GM23338 (cell line): ENCODE data around the gene UPP2. TPM values are rescaled to one million over a fixed set of nuclear protein-coding genes. Genes with fewer than 3 reads are reported as not detected.
A peak's percentile ranks its signal among the peaks of the same experiment; 100 is the strongest.

Experiments used
- ATAC-seq: fragments of 200-7000 bp; cut with Tn5 transposase; 3 replicates; pipeline ENCODE4 v1.9.1; 2020
- DNase-seq: peaks from one replicate; pipeline ENCODE4 v3.0.0-alpha.2; 2015; ENCODE audit warnings: low spot score
- H2AFZ ChIP-seq: fragments of 200-600 bp; sonication (generic); 2 replicates; pipeline ENCODE4 v1.8.0; 2016; ENCODE audit warnings: antibody characterized with exemption, mild to moderate bottlenecking, moderate library complexity
- H3F3A ChIP-seq: fragments of 200-600 bp; sonication (generic); replicated peaks from 2 replicates; pipeline ENCODE4 v1.8.0; 2017; ENCODE audit warnings: antibody characterized with exemption, mixed run types, low read depth
- H3K27ac ChIP-seq: fragments of 200-600 bp; sonication (generic); 2 replicates; pipeline ENCODE4 v1.6.1; 2016; ENCODE audit warnings: low read depth
- H3K27me3 ChIP-seq: fragments of 200-600 bp; sonication (generic); 2 replicates; pipeline ENCODE4 v1.8.0; 2016; ENCODE audit warnings: mild to moderate bottlenecking, mixed run types, moderate library complexity; ENCODE audit not compliant: insufficient read depth
- H3K36me3 ChIP-seq: fragments of 200-600 bp; sonication (generic); 2 replicates; pipeline ENCODE4 v1.8.0; 2016; ENCODE audit warnings: mild to moderate bottlenecking; ENCODE audit not compliant: insufficient read depth
- H3K4me1 ChIP-seq: fragments of 200-600 bp; sonication (generic); 2 replicates; pipeline ENCODE4 v1.8.0; 2016; ENCODE audit warnings: mild to moderate bottlenecking, moderate library complexity; ENCODE audit not compliant: insufficient read depth
- H3K4me2 ChIP-seq: fragments of 200-600 bp; sonication (generic); 2 replicates; pipeline ENCODE4 v1.7.1; 2017; ENCODE audit warnings: mixed run types
- H3K4me3 ChIP-seq: fragments of 200-600 bp; sonication (generic); 2 replicates; pipeline ENCODE4 v1.6.1; 2016; ENCODE audit warnings: mixed run types
- H3K79me2 ChIP-seq: fragments of 200-600 bp; sonication (generic); replicated peaks from 2 replicates; pipeline ENCODE4 v1.8.0; 2017; ENCODE audit warnings: mild to moderate bottlenecking; ENCODE audit not compliant: insufficient read depth
- H3K9me2 ChIP-seq: fragments of 200-600 bp; sonication (generic); 2 replicates; pipeline ENCODE4 v1.8.0; 2017; ENCODE audit not compliant: insufficient read depth
- H4K20me1 ChIP-seq: fragments of 200-600 bp; sonication (generic); replicated peaks from 2 replicates; pipeline ENCODE4 v1.8.0; 2017; ENCODE audit warnings: mild to moderate bottlenecking; ENCODE audit not compliant: insufficient read depth
- H3K27ac Mint-ChIP-seq: 2 replicates; pipeline ENCODE4 v1.8.0; 2020; ENCODE audit warnings: inconsistent platforms, mild to moderate bottlenecking, moderate library complexity, mixed read lengths
- H3K27me3 Mint-ChIP-seq: 3 replicates; pipeline ENCODE4 v1.8.0; 2022; ENCODE audit warnings: low read depth, mild to moderate bottlenecking, moderate library complexity, mixed read lengths, inconsistent platforms; ENCODE audit not compliant: insufficient read depth, poor library complexity
- H3K36me3 Mint-ChIP-seq: 3 replicates; pipeline ENCODE4 v1.8.0; 2021; ENCODE audit warnings: low read depth, mild to moderate bottlenecking, inconsistent platforms, moderate library complexity, mixed read lengths
- H3K4me1 Mint-ChIP-seq: 3 replicates; pipeline ENCODE4 v1.8.0; 2020; ENCODE audit warnings: mild to moderate bottlenecking, inconsistent platforms, mixed read lengths
- H3K4me3 Mint-ChIP-seq: 3 replicates; pipeline ENCODE4 v1.8.0; 2021; ENCODE audit warnings: moderate library complexity, mild to moderate bottlenecking, inconsistent platforms, mixed read lengths
- H3K9me3 Mint-ChIP-seq: 3 replicates; pipeline ENCODE4 v1.8.0; 2020; ENCODE audit warnings: moderate library complexity, mild to moderate bottlenecking, inconsistent platforms, mixed read lengths
- CREB1 ChIP-seq: fragments of 250-450 bp; sonication (Bioruptor Pico); IDR thresholded peaks from 2 replicates; pipeline ENCODE4 v1.5.0; 2020; ENCODE audit warnings: low read depth, mild to moderate bottlenecking, moderate library complexity
- ETS1 ChIP-seq: IDR thresholded peaks from 2 replicates; pipeline ENCODE4 v1.6.1; 2016; ENCODE audit warnings: antibody characterized with exemption
- EZH2 ChIP-seq: fragments of 200-600 bp; sonication (generic); IDR thresholded peaks from one replicate; pipeline ENCODE4 v1.8.0; 2017; ENCODE audit warnings: antibody characterized with exemption, mild to moderate bottlenecking, low read depth; ENCODE audit not compliant: unreplicated experiment
- EZH2phosphoT487 ChIP-seq: fragments of 200-600 bp; sonication (generic); IDR thresholded peaks from one replicate; pipeline ENCODE4 v1.8.1; 2018; ENCODE audit warnings: antibody characterized with exemption; ENCODE audit not compliant: unreplicated experiment
- JUNB ChIP-seq: IDR thresholded peaks from one replicate; pipeline ENCODE4 v1.6.1; 2016; ENCODE audit warnings: antibody characterized with exemption; ENCODE audit not compliant: unreplicated experiment
- NANOG ChIP-seq: IDR thresholded peaks from 2 replicates; pipeline ENCODE4 v1.6.1; 2016; ENCODE audit warnings: antibody characterized with exemption, borderline replicate concordance
- POLR2AphosphoS5 ChIP-seq: IDR thresholded peaks from 2 replicates; pipeline ENCODE4 v1.6.1; 2016; ENCODE audit warnings: antibody characterized with exemption, low read depth
- REST ChIP-seq: IDR thresholded peaks from one replicate; pipeline ENCODE4 v1.6.1; 2018; ENCODE audit warnings: antibody characterized with exemption; ENCODE audit not compliant: unreplicated experiment
- STAT1 ChIP-seq: IDR thresholded peaks from one replicate; pipeline ENCODE4 v1.6.1; 2016; ENCODE audit warnings: antibody characterized with exemption; ENCODE audit not compliant: unreplicated experiment
- ZNF331 ChIP-seq: fragments of 250-450 bp; sonication (Bioruptor Pico); IDR thresholded peaks from 2 replicates; pipeline ENCODE4 v1.5.0; 2020; ENCODE audit warnings: low read depth, mild to moderate bottlenecking, moderate library complexity
- polyA plus RNA-seq: library from polyadenylated mRNA; unstranded; fragments of >200 nt; fragmentation: Nextera tagmentation; extraction: Ambion mirVana; gene quantifications from 2 replicates; pipeline ENCODE4 v1.2.1, GENCODE V29; 2016
- total RNA-seq: library from RNA; depleted of rRNA; stranded (reverse); fragments of >200 nt; shearing (Covaris generic); gene quantifications from 2 replicates; pipeline ENCODE4 v1.2.3, GENCODE V29; 2014
- TF ChIP-seq, protein P1 (sequence below): fragments of 250-450 bp; sonication (Bioruptor Pico); IDR thresholded peaks from 2 replicates; pipeline ENCODE4 v1.5.0; 2020; ENCODE audit warnings: mild to moderate bottlenecking, moderate library complexity
- TF ChIP-seq, protein P2 (sequence below), 2 experiments: fragments of 200-600 bp in 1 of 2; sonication (generic) in 1 of 2; conservative IDR thresholded peaks; 2 replicates each; pipeline versions ENCODE4 v1.5.1 to v1.6.1; 2016 to 2017; ENCODE audit warnings: antibody characterized with exemption in 2 of 2, low read depth in 2 of 2, mild to moderate bottlenecking in 2 of 2, moderate library complexity in 1 of 2

Gene UPP2
- total and polyA plus RNA-seq, 2 experiments from 2014 or later, result not detected

DNA sequence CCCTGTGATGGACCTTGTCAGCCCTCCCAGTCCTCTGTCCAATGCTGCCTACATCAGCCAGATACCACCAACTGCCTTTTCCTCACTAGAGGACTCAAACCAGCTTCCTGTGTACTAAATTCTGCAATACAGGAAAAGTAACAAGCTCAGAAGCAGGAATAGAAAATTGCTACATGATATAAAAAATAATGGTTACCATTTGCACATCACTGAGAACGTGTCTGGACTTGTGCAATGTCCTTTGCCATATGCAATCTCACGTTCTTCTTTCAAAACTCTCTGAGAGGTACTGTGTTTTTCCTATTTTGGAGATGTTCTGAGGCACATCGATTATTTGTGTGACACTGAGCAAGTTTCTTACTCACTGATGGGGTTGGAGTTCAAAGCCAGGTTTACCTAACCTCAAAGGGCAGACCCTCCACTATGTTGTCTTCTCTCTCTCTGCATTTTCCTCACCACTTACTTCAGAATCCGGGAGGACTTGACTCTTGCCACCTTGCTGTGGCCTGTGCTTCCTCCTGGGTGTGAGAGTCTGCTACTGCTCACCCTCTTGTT lies 12.1 kb downstream of the UPP2 start:
- H3K9me3 Mint-ChIP-seq, result no peaks in the 10 kb centered on the region; the same call in 2 of the 3 replicates
- no peak overlapping the region for H3K27ac Mint-ChIP-seq
- Histone ChIP-seq H3F3A (no peaks in the 10 kb centered on the region), H3K4me2 (no peak overlapping the region), H3K4me3 (no peak overlapping the region), H4K20me1 (no peaks in the 10 kb centered on the region), H3K4me1 (no peaks in the 10 kb centered on the region), H3K27ac (no peak overlapping the region), H3K9me2 (no peaks in the 10 kb centered on the region), H3K79me2 (no peaks in the 10 kb centered on the region), H3K36me3 (no peaks in the 10 kb centered on the region), H2AFZ (peak overlapping the region; percentile 60; the same call in 1 of the 2 replicates), H3K27me3 (no peaks in the 10 kb centered on the region)
- peaks cover 10% of the 10 kb centered on the region for H3K4me1 Mint-ChIP-seq
- H3K27me3 Mint-ChIP-seq, result peaks cover 1% of the 10 kb centered on the region
- DNase-seq, result no peak
- H3K36me3 Mint-ChIP-seq, result no peaks in the 10 kb centered on the region
- ATAC-seq, result no peak
- TF ChIP-seq ZNF331 (CRISPR knock-in tag), result no peak
- no peak for TF ChIP-seq NANOG
- no peak for TF ChIP-seq CREB1 (CRISPR knock-in tag)
- TF ChIP-seq, protein P1, sequence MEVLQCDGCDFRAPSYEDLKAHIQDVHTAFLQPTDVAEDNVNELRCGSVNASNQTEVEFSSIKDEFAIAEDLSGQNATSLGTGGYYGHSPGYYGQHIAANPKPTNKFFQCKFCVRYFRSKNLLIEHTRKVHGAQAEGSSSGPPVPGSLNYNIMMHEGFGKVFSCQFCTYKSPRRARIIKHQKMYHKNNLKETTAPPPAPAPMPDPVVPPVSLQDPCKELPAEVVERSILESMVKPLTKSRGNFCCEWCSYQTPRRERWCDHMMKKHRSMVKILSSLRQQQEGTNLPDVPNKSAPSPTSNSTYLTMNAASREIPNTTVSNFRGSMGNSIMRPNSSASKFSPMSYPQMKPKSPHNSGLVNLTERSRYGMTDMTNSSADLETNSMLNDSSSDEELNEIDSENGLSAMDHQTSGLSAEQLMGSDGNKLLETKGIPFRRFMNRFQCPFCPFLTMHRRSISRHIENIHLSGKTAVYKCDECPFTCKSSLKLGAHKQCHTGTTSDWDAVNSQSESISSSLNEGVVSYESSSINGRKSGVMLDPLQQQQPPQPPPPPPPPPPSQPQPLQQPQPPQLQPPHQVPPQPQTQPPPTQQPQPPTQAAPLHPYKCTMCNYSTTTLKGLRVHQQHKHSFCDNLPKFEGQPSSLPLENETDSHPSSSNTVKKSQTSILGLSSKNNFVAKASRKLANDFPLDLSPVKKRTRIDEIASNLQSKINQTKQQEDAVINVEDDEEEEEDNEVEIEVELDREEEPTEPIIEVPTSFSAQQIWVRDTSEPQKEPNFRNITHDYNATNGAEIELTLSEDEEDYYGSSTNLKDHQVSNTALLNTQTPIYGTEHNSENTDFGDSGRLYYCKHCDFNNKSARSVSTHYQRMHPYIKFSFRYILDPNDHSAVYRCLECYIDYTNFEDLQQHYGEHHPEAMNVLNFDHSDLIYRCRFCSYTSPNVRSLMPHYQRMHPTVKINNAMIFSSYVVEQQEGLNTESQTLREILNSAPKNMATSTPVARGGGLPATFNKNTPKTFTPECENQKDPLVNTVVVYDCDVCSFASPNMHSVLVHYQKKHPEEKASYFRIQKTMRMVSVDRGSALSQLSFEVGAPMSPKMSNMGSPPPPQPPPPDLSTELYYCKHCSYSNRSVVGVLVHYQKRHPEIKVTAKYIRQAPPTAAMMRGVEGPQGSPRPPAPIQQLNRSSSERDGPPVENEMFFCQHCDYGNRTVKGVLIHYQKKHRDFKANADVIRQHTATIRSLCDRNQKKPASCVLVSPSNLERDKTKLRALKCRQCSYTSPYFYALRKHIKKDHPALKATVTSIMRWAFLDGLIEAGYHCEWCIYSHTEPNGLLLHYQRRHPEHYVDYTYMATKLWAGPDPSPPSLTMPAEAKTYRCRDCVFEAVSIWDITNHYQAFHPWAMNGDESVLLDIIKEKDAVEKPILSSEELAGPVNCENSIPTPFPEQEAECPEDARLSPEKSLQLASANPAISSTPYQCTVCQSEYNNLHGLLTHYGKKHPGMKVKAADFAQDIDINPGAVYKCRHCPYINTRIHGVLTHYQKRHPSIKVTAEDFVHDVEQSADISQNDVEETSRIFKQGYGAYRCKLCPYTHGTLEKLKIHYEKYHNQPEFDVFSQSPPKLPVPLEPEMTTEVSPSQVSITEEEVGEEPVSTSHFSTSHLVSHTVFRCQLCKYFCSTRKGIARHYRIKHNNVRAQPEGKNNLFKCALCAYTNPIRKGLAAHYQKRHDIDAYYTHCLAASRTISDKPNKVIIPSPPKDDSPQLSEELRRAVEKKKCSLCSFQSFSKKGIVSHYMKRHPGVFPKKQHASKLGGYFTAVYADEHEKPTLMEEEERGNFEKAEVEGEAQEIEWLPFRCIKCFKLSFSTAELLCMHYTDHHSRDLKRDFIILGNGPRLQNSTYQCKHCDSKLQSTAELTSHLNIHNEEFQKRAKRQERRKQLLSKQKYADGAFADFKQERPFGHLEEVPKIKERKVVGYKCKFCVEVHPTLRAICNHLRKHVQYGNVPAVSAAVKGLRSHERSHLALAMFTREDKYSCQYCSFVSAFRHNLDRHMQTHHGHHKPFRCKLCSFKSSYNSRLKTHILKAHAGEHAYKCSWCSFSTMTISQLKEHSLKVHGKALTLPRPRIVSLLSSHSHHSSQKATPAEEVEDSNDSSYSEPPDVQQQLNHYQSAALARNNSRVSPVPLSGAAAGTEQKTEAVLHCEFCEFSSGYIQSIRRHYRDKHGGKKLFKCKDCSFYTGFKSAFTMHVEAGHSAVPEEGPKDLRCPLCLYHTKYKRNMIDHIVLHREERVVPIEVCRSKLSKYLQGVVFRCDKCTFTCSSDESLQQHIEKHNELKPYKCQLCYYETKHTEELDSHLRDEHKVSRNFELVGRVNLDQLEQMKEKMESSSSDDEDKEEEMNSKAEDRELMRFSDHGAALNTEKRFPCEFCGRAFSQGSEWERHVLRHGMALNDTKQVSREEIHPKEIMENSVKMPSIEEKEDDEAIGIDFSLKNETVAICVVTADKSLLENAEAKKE (CRISPR knock-in tag), result no peak
- TF ChIP-seq, protein P2, sequence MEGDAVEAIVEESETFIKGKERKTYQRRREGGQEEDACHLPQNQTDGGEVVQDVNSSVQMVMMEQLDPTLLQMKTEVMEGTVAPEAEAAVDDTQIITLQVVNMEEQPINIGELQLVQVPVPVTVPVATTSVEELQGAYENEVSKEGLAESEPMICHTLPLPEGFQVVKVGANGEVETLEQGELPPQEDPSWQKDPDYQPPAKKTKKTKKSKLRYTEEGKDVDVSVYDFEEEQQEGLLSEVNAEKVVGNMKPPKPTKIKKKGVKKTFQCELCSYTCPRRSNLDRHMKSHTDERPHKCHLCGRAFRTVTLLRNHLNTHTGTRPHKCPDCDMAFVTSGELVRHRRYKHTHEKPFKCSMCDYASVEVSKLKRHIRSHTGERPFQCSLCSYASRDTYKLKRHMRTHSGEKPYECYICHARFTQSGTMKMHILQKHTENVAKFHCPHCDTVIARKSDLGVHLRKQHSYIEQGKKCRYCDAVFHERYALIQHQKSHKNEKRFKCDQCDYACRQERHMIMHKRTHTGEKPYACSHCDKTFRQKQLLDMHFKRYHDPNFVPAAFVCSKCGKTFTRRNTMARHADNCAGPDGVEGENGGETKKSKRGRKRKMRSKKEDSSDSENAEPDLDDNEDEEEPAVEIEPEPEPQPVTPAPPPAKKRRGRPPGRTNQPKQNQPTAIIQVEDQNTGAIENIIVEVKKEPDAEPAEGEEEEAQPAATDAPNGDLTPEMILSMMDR (conservative IDR thresholded peaks at IDR 0.05; ENCODE audit: low read depth in 2 of 2), result no peak
- TF ChIP-seq EZH2, result no peak
- TF ChIP-seq STAT1, result no peak
- TF ChIP-seq EZH2phosphoT487, result no peak
- TF ChIP-seq ETS1, result no peak
- TF ChIP-seq JUNB, result no peak
- no peak for TF ChIP-seq REST
- no peak for TF ChIP-seq POLR2AphosphoS5
- no peak overlapping the region for H3K4me3 Mint-ChIP-seq
